Midbrain (tissue), 1 donor: Measurements from ENCODE around the gene EMILIN1.

Experiments used
- DNase-seq: peaks from one replicate; lab custom pipeline; 2025; lab: John Stamatoyannopoulos, UW

The EMILIN1 gene

GRCh38 chr2:27078267-27079194 lies at the start of gene EMILIN1:
EMILIN1 (plus strand) TSS chr2:27078615; CDS start chr2:27079066, 451 bp downstream.
- peak; percentile 66 for DNase-seq

DNA sequence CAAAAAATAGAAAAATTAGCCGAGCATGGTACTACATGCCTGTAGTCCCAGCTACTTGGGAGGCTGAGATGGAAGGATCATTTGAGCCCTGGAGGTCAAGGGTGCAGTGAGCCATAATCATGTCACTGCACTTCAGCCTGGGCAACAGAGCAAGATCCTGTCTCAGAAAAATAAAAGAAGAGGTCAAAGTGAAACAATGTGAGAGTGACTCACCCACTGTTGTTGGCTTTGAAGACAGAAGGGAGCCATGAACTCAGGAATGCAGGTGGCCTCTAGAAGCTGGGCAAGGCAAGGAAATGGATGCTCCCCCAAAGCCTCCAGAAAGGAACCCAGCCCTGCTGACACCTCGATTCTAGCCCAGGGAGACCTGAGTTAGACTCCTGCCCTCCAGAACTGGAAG lies 49.4 kb upstream of the EMILIN1 start:
- DNase-seq, result no peak

DNA sequence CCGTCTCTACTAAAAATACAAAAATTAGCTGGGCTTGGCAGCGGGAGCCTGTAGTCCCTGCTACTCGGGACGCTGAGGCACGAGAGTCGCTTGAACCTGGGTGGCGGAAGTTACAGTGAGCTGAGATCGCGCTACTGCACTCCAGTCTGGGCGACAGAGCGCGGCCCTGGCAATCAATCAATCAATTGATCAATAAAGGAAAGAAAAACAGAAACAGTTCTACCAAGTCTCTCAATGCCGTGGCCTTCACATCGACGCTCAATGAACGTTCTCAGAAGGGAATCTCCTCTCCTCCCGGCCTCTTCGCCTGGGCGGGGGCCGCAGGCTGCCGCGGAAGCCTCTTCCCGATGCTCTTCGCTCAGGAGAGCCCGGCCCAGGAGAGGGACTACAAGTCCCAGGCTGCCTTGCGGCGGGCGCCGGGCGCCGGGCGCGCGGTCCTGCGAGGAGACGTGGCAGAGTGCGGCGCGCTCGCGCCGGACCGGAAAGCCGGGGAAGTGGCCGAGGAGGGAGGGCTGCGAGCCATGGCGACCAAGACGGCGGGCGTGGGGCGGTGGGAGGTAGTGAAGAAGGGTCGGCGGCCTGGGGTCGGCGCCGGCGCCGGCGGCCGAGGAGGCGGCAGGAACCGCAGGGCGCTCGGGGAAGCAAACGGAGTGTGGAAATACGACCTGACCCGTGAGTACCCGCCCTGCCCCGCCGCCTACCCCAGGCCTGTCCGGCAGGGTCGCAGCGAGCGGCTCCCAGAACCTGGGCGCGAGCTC lies 45.7 kb upstream of the EMILIN1 start, which contains the start of gene TMEM214:
Gene TMEM214, plus strand, starts transcription at position 471 of the 758 bp plus-strand sequence. Its CDS starts 51 bp downstream, at position 522.
- peak; percentile 87 for DNase-seq

DNA sequence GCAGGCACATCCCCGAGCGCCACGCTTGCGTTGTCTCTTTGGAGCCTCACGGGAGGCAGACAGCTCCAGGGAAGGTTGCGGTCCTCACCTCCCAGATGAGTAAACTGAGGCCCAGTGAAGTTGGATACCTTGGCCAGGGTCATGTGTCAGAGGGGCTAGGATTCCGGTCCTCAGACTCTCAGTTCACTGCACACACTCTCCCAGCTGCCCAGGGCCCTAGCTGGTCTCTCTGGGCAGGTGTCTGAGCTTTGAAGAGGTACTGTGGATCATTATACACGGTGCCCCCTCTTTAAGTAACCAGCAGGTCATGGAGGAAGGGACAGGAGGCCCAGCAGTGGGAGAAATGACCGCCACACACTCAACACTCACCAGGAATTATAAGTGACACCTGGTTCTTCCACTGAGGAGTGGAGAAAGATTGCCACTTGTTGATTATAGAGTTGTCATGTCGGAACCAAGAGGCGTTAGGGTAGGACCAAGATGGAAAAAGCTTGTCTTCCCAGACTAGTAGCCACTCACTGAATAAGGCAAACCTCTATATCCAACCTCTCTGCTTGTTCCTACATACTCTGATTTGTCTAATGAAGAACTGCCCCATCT lies 45.1 kb upstream of the EMILIN1 start:
- no peak for DNase-seq

GRCh38 chr2:27038012-27038411 lies 40.4 kb upstream of the EMILIN1 start:
- DNase-seq, result no peak

- DNase-seq, result no peak
Measured at GRCh38 chr2:27038631-27039339, 39.6 kb upstream of the EMILIN1 start.

GRCh38 chr2:27039426-27039825 lies 39.0 kb upstream of the EMILIN1 start:
- DNase-seq, result no peak

DNA sequence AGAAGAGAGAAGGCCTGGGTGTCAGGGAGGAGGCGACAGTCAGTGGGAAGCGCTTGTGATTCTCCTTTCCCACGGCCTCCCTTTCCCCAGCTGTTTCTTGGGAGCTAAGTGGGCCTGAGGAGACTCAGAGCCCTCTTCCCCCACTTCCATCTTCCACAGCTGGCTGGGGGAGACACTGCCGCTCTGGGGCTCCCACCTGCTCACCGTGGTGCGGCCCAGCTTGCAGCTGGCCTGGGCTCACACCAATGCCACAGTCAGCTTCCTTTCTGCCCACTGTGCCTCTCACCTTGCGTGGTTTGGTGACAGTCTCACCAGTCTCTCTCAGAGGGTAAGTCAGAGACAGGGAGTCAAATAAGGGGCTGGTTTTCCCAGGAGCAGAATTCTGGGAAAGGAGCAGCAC lies 38.5 kb upstream of the EMILIN1 start:
- no peak for DNase-seq

DNA sequence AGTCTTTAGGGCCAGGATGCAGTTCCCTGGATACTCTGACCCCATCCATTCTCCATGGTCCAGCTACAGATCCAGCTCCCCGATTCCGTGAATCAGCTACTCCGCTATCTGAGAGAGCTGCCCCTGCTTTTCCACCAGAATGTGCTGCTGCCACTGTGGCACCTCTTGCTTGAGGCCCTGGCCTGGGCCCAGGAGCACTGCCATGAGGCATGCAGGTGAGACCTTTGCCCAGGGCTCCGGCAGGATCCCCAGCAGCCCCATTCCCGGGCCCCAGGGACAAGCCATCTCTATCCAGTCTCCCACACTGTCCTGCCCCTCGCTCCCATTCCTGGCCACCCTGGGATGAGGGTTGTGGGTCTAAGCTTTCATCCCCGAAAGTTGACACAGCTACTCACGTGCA lies 38.1 kb upstream of the EMILIN1 start:
- no peak for DNase-seq

GRCh38 chr2:27041752-27042151 lies 36.7 kb upstream of the EMILIN1 start:
- no peak for DNase-seq

- DNase-seq, result no peak
Measured at GRCh38 chr2:27042159-27042661, 36.2 kb upstream of the EMILIN1 start.

DNA sequence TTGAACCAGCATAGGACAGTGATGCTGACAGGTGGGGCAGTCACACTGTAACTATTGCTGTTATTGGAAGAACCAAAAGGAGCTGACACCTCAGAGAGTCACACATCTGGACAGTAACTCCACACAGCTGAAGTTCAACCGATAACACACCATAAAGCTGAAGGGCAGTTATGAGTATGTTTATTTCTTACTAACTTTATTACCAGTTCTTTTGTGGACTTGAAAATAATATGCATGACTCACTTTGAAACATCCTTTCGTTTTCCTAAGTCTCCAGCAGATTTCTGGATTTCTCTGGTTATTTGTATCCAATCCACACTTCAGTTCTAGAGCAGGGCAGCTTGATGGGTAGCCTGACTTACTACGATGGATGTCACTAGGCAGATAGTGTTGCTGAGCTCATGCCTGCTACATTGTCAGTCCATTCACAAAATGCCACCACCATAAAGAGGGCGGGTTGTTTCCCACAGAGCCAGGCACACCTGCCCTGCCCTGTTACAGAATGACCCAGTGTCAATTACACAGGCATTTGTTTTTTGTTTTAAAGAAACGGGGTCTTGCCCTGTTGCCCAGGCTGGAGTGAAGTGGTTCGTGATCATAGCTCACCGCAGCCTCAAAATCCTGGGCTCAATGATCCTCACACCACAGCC lies 35.3 kb upstream of the EMILIN1 start:
- DNase-seq, result no peak

GRCh38 chr2:27049422-27050280 lies 28.8 kb upstream of the EMILIN1 start:
- DNase-seq, result peak; percentile 8

DNA sequence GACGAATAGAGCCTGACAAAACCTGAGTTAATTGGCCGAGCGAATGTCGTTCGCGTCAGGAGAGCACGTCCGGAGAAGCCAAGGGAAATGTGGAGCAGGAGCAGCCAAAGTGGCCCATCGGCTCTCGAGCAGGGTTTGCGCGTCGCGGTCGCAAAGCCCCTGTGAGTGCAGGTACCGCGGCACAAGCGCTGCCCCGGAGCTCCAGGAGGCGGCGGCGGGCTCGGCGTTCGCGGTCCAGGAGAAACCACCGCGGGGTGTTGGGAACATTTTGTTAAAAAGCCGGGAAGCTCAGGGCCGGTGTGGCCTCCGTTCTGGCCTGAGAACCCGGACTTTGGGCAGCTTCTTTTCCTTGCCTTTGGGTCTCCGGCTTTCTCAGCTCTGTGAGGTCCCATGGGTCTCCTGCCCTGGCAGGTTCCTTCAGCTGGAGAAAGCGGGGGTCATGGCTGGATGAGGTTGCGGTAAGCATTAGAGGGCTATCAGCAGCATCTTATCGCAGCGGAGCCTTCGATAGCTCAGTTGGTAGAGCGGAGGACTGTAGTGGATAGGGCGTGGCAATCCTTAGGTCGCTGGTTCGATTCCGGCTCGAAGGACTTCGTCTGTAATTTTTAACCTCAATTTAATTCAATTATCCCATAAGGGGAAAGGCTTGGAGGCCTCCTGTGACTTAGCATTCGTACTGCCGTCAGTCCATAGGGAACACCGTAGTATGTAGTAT lies 28.0 kb upstream of the EMILIN1 start:
- peak; percentile 94 for DNase-seq

GRCh38 chr2:27050996-27051901 lies 27.2 kb upstream of the EMILIN1 start, which contains the start of gene AGBL5:
AGBL5 (plus strand) TSS chr2:27051668; CDS start chr2:27052959, 1,291 bp downstream.
- peak; percentile 90 for DNase-seq

DNA sequence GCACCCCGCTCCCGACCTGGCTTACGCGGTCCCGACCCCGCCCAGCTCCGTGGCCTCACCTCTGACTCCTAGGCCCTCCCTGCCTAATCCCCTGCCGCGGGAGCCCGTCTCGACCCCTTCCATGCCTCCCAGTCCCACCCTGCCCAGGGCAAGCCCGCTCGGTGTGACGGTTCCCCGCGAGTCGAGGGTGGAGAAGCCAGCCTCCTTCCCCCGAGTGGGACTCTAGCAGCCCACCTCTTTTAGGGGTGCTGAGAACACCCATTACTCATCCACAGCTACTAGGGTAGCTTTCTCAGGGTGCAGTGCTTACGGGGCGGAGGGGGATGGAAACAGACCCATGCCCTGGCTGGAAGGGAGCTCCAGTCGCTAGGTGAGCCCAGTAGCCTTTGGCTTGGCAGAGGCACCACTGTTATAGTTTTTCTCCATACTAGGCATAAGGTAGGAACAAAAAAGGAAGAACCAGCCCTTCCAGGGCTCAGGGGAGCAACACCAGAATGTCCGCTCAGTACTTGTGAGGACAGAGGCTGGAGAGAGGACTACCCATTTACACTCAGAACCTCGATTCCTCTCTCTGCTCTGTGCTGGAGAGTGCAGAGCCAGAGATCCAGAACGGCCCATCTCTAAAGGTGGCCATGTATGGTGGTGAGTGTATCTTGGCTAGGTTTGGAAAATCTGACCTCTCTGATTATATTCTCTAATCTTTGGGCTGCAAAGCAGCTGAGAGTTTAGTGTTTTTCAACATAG lies 26.3 kb upstream of the EMILIN1 start:
- DNase-seq, result peak; percentile 7

DNA sequence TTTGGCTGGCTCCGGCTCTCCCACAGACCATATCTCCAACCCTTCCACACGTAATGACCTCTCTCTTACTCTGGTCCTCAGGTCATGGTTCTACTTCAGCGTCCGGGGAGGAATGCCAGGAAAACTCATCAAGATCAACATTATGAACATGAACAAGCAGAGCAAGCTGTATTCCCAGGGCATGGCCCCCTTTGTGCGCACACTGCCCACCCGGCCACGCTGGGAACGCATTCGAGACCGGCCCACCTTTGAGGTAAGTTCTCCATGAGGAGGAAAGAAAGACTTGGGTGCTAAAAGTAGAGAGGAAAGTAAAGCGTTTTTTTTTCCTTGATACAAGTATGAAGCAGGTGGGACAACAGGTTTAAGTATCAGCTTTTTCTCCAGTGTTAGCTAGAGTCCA lies 25.1 kb upstream of the EMILIN1 start:
- no peak for DNase-seq
